HepG2 (cell line): ENCODE measurements around the gene LMF2. TPM values are rescaled to one million over a fixed set of nuclear protein-coding genes. Genes with fewer than 3 reads are reported as not detected.

Experiments used
- EHMT2 ChIP-seq: fragments of 200-600 bp; sonication (generic); IDR thresholded peaks from 2 replicates; pipeline ENCODE4 v1.7.0; 2017; ENCODE audit warnings: antibody characterized with exemption, low read depth, low read length, borderline replicate concordance
- FOXA1 ChIP-seq, 2 experiments: fragments of 450-650 bp in 1 of 2; sonication (generic) in 1 of 2; formaldehyde crosslinking in 1 of 2; IDR thresholded peaks; 2 replicates each; pipeline versions ENCODE4 v1.4.0 to v1.6.1; 2016 to 2020; ENCODE audit warnings: missing genetic modification reagents in 1 of 2
- MIER3 ChIP-seq: IDR thresholded peaks from 2 replicates; pipeline ENCODE4 v1.6.1; 2016; ENCODE audit warnings: missing compliant biosample characterization, borderline replicate concordance
- NR1H2 ChIP-seq: sonication (generic); formaldehyde crosslinking; IDR thresholded peaks from 2 replicates; pipeline ENCODE4 v1.8.1; 2022; ENCODE audit warnings: low read depth, missing genetic modification reagents, borderline replicate concordance
- RBFOX2 ChIP-seq: fragments of 200-400 bp; formaldehyde crosslinking; IDR thresholded peaks from 2 replicates; pipeline ENCODE4 v1.6.1; 2017; ENCODE audit warnings: low read depth, mild to moderate bottlenecking, low read length
- SP4 ChIP-seq: sonication (generic); formaldehyde crosslinking; IDR thresholded peaks from 2 replicates; pipeline ENCODE4 v1.8.1; 2023; ENCODE audit warnings: mild to moderate bottlenecking, missing genetic modification reagents
- ZMYM2 ChIP-seq: sonication (generic); formaldehyde crosslinking; IDR thresholded peaks from 2 replicates; pipeline ENCODE4 v1.8.0; 2022; ENCODE audit warnings: mild to moderate bottlenecking, missing genetic modification reagents
- ZNF282 ChIP-seq: fragments of 450-650 bp; IDR thresholded peaks from 2 replicates; pipeline ENCODE4 v1.6.1; 2018; ENCODE audit not compliant: partially characterized antibody
- ZNF317 ChIP-seq: sonication (generic); formaldehyde crosslinking; IDR thresholded peaks from 2 replicates; pipeline ENCODE4 v1.5.0; 2020; ENCODE audit warnings: mild to moderate bottlenecking, missing genetic modification reagents
- ZNF367 ChIP-seq: sonication (generic); formaldehyde crosslinking; IDR thresholded peaks from 2 replicates; pipeline ENCODE4 v1.4.0; 2020; ENCODE audit warnings: missing genetic modification reagents, borderline replicate concordance
- ZNF703 ChIP-seq: sonication (generic); formaldehyde crosslinking; IDR thresholded peaks from 2 replicates; pipeline ENCODE4 v1.5.1; 2020; ENCODE audit warnings: missing genetic modification reagents, mild to moderate bottlenecking, moderate library complexity, borderline replicate concordance
- ZNF776 ChIP-seq: sonication (generic); formaldehyde crosslinking; IDR thresholded peaks from 2 replicates; pipeline ENCODE4 v1.4.0; 2020; ENCODE audit warnings: mild to moderate bottlenecking, missing genetic modification reagents
- ZSCAN31 ChIP-seq: sonication (generic); formaldehyde crosslinking; IDR thresholded peaks from 2 replicates; pipeline ENCODE4 v1.5.0; 2020; ENCODE audit warnings: low read depth, mild to moderate bottlenecking, missing genetic modification reagents
- polyA plus RNA-seq, 8 experiments: library from polyadenylated mRNA; depleted of rRNA in 3 of 8; stranded (reverse) in 7 of 8; unstranded in 1 of 8; fragments of >200 nt; fragmentation: Illumina TruSeq in 4 of 8; extraction: Trizol in 4 of 8; gene quantifications; 2 replicates each; pipeline versions ENCODE4 v1.2.1 to v1.2.3, GENCODE V29; 2011 to 2016; ENCODE audit warnings: low read depth in 4 of 8, missing spikeins in 1 of 8, mixed read lengths in 1 of 8; ENCODE audit not compliant: insufficient read depth in 1 of 8
- total RNA-seq, 5 experiments: library from RNA; depleted of rRNA; stranded (reverse); fragments of >200 nt; fragmentation: Illumina TruSeq; extraction: Trizol; gene quantifications; 2 replicates each; pipeline ENCODE4 v1.2.3, GENCODE V29; 2016; ENCODE audit warnings: low read depth in 1 of 5
- TF ChIP-seq, protein P1 (sequence below): IDR thresholded peaks from 2 replicates; pipeline ENCODE4 v1.6.1; 2016; ENCODE audit warnings: missing genetic modification reagents, missing compliant biosample characterization
- TF ChIP-seq, protein P2 (sequence below): sonication (generic); formaldehyde crosslinking; IDR thresholded peaks from 2 replicates; pipeline ENCODE4 v1.5.1; 2020; ENCODE audit warnings: mild to moderate bottlenecking, moderate library complexity, missing genetic modification reagents
- TF ChIP-seq, protein P3 (sequence below): sonication (generic); formaldehyde crosslinking; IDR thresholded peaks from 2 replicates; pipeline ENCODE4 v1.4.0; 2020; ENCODE audit warnings: mild to moderate bottlenecking, missing genetic modification reagents
- TF ChIP-seq, protein P4 (sequence below): sonication (generic); formaldehyde crosslinking; IDR thresholded peaks from 2 replicates; pipeline ENCODE4 v1.9.0; 2021; ENCODE audit warnings: missing genetic modification reagents, borderline replicate concordance
- TF ChIP-seq, protein P5 (sequence below): sonication (generic); formaldehyde crosslinking; IDR thresholded peaks from 2 replicates; pipeline ENCODE4 v1.4.0; 2020; ENCODE audit warnings: missing genetic modification reagents, low read depth, mild to moderate bottlenecking, borderline replicate concordance

LMF2 gene
- total and polyA plus RNA-seq, 2 of the 13 experiments (the other 11 are each of a cell fraction or from before 2014, with no cell fraction given) = 23.3 to 30.6 TPM

DNA sequence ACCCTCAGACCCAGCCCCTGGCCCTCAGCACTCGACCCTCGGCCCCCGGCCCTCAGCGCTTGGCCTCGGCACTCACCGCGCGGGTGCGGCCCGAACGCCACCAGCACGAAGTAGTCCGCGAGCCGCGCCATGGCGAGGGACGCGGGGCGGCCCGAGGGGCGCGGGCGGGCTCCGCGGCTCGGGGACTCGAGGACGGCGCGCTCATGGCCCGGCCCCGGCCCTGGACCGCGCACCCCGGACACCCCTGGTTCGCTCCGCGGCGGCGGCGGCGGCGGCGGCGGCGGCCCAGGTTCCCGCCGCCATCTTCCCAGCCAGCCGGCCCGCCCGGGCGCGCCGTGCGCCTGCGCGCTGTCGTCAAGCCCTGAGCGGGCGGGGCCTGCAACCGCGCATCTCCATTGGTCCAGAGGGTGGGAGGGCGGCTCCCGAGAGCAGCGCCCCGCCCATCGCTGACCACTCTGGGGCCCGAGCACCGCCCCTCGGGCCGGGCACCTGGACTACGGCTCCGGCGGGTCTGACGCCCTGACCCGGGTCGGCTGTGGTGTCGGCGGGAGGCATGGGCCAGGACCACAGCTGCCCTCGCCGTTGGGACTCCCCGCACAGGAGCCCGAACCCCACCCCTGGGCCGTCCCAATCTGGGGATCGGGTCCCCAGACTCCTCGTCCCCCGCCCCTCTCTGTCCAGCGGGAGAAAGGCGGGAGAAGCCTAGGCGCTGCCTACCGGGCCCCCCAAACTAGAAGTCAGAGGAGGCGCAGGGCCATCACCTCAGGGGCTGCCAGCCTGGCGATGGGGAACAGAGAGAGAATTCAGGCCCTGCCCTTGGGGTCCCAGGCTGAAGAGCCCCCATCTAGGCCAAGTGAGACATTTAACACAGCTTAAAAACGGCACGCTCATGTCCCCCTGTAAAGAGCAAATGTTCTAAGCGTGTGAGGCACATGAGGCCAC lies 32.5 kb downstream of the LMF2 start, which contains the start of gene SBF1 (continued):
- TF ChIP-seq, protein P1, sequence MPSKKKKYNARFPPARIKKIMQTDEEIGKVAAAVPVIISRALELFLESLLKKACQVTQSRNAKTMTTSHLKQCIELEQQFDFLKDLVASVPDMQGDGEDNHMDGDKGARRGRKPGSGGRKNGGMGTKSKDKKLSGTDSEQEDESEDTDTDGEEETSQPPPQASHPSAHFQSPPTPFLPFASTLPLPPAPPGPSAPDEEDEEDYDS (CRISPR knock-in tag) = peak; percentile 91
- TF ChIP-seq FOXA1 (IDR thresholded peaks at IDR 0.05) (no peak), FOXA1 (CRISPR knock-in tag; IDR thresholded peaks at IDR 0.05) (no peak), ZSCAN31 (CRISPR knock-in tag) (0 out of 2 replicates have a peak, but pooled peaks have one; percentile 44), ZNF367 (CRISPR knock-in tag) (no peak), ZNF282 (no peak), NR1H2 (CRISPR knock-in tag) (no peak), EHMT2 (no peak), ZNF703 (CRISPR knock-in tag) (no peak), ZNF317 (CRISPR knock-in tag) (0 out of 2 replicates have a peak, but pooled peaks have one; percentile 23), RBFOX2 (peak; percentile 83), SP4 (CRISPR knock-in tag) (peak; percentile 95), MIER3 (CRISPR knock-in tag) (peak; percentile 36; the same call in 1 of the 2 replicates), ZNF776 (CRISPR knock-in tag) (0 out of 2 replicates have a peak, but pooled peaks have one; percentile 22), ZMYM2 (no peak)
- TF ChIP-seq, protein P2, sequence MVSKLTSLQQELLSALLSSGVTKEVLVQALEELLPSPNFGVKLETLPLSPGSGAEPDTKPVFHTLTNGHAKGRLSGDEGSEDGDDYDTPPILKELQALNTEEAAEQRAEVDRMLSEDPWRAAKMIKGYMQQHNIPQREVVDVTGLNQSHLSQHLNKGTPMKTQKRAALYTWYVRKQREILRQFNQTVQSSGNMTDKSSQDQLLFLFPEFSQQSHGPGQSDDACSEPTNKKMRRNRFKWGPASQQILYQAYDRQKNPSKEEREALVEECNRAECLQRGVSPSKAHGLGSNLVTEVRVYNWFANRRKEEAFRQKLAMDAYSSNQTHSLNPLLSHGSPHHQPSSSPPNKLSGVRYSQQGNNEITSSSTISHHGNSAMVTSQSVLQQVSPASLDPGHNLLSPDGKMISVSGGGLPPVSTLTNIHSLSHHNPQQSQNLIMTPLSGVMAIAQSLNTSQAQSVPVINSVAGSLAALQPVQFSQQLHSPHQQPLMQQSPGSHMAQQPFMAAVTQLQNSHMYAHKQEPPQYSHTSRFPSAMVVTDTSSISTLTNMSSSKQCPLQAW = peak; percentile 71; the same call in 1 of the 2 replicates
- TF ChIP-seq, protein P3, sequence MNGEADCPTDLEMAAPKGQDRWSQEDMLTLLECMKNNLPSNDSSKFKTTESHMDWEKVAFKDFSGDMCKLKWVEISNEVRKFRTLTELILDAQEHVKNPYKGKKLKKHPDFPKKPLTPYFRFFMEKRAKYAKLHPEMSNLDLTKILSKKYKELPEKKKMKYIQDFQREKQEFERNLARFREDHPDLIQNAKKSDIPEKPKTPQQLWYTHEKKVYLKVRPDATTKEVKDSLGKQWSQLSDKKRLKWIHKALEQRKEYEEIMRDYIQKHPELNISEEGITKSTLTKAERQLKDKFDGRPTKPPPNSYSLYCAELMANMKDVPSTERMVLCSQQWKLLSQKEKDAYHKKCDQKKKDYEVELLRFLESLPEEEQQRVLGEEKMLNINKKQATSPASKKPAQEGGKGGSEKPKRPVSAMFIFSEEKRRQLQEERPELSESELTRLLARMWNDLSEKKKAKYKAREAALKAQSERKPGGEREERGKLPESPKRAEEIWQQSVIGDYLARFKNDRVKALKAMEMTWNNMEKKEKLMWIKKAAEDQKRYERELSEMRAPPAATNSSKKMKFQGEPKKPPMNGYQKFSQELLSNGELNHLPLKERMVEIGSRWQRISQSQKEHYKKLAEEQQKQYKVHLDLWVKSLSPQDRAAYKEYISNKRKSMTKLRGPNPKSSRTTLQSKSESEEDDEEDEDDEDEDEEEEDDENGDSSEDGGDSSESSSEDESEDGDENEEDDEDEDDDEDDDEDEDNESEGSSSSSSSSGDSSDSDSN (CRISPR knock-in tag) = peak; percentile 32; the same call in 1 of the 2 replicates
- TF ChIP-seq, protein P4, sequence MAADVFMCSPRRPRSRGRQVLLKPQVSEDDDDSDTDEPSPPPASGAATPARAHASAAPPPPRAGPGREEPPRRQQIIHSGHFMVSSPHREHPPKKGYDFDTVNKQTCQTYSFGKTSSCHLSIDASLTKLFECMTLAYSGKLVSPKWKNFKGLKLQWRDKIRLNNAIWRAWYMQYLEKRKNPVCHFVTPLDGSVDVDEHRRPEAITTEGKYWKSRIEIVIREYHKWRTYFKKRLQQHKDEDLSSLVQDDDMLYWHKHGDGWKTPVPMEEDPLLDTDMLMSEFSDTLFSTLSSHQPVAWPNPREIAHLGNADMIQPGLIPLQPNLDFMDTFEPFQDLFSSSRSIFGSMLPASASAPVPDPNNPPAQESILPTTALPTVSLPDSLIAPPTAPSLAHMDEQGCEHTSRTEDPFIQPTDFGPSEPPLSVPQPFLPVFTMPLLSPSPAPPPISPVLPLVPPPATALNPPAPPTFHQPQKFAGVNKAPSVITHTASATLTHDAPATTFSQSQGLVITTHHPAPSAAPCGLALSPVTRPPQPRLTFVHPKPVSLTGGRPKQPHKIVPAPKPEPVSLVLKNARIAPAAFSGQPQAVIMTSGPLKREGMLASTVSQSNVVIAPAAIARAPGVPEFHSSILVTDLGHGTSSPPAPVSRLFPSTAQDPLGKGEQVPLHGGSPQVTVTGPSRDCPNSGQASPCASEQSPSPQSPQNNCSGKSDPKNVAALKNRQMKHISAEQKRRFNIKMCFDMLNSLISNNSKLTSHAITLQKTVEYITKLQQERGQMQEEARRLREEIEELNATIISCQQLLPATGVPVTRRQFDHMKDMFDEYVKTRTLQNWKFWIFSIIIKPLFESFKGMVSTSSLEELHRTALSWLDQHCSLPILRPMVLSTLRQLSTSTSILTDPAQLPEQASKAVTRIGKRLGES (CRISPR knock-in tag) = no peak
- TF ChIP-seq, protein P5, sequence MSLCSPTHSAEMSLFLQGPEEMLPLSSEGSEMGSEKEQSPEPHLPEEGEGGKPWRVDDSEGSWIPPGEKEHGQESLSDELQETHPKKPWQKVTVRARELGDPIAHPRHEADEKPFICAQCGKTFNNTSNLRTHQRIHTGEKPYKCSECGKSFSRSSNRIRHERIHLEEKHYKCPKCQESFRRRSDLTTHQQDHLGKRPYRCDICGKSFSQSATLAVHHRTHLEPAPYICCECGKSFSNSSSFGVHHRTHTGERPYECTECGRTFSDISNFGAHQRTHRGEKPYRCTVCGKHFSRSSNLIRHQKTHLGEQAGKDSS = 0 out of 2 replicates have a peak, but pooled peaks have one; percentile 45
